ENCODE results near the gene FAT1. TPM values are rescaled to one million over a fixed set of nuclear protein-coding genes. Genes with fewer than 3 reads are reported as not detected.
"Not testable (repeated sequence)": the region's sequence is repeated elsewhere in the genome, so short reads cannot be mapped to it uniquely, and the experiment has no call there.

Gene FAT1, protein sequence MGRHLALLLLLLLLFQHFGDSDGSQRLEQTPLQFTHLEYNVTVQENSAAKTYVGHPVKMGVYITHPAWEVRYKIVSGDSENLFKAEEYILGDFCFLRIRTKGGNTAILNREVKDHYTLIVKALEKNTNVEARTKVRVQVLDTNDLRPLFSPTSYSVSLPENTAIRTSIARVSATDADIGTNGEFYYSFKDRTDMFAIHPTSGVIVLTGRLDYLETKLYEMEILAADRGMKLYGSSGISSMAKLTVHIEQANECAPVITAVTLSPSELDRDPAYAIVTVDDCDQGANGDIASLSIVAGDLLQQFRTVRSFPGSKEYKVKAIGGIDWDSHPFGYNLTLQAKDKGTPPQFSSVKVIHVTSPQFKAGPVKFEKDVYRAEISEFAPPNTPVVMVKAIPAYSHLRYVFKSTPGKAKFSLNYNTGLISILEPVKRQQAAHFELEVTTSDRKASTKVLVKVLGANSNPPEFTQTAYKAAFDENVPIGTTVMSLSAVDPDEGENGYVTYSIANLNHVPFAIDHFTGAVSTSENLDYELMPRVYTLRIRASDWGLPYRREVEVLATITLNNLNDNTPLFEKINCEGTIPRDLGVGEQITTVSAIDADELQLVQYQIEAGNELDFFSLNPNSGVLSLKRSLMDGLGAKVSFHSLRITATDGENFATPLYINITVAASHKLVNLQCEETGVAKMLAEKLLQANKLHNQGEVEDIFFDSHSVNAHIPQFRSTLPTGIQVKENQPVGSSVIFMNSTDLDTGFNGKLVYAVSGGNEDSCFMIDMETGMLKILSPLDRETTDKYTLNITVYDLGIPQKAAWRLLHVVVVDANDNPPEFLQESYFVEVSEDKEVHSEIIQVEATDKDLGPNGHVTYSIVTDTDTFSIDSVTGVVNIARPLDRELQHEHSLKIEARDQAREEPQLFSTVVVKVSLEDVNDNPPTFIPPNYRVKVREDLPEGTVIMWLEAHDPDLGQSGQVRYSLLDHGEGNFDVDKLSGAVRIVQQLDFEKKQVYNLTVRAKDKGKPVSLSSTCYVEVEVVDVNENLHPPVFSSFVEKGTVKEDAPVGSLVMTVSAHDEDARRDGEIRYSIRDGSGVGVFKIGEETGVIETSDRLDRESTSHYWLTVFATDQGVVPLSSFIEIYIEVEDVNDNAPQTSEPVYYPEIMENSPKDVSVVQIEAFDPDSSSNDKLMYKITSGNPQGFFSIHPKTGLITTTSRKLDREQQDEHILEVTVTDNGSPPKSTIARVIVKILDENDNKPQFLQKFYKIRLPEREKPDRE (N-terminal part only)
- polyA plus RNA-seq (2013, experiment 1 of 2; ENCODE audit: insufficient read length), result 131 TPM
- polyA plus RNA-seq (2013, experiment 2 of 2; ENCODE audit: insufficient read length), result 124 TPM

DNA sequence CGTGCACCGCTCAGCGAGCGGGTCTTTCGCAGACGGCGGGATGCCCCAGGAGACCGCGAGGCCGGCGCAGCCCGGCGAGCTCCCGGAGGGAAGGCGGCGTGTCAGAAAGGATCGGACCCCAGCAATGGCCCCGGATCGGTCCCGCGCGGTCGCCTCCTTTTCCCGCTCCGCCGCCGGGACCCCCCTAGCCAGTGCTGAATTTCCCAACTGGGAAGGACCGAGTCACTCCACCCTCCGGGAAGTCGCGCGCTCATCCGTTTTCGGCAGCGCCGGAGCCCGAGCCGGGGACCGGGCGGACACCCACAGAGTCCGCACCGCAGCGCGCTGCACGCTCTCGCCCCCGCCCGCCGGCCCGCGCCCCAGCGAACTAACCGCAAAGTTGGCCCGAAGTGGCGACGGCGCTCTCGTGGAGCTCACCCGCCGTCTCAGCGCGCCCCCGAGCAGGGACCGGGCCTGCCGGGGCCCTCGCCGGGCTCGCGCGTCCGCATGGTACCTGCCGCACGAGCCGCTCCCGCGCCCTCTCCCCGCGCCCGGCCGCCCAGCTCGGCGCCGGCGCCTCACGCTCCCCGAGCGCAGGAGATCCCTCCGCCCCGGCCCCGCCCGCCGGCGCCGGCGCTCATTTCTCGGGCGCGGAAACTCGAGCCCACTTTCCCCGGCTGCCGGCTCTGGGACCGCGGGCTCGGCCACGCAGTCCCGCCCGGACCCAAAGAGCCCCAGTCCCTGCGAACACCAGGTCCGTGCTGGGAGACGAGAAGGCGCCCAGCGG, at the start of gene FAT1:
Gene FAT1, minus strand, starts transcription at position 565 of the 766 bp plus-strand sequence. CDS start 14,029 bp downstream, outside the sequence.
- DNase-seq, result peak; percentile 88

DNA sequence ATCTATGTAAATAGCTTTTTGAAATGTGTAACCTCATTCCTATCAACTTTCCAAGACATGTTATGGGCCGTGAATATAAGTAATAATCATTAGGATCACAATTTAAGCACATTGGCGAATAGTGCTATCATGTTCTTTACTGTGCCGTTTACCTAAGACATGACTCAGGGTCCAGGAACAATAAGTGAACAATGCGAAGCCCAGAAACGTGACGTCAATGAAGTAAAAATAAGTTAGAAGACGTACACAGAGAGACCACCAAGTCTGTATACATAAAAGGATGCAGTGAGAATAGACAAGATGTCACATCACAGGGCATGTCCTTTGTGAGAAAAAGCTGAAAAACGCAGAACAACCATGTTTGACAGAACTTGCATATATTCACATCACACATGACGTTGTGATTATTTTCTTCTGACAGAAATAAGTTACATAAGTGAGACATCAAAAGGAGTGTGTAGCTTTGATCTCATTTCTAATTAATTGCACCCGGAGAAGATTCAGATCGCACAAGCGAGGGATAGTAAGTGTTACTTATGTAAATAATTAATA, 49.4 kb upstream of the FAT1 start:
- DNase-seq, result peak; percentile 27

DNA sequence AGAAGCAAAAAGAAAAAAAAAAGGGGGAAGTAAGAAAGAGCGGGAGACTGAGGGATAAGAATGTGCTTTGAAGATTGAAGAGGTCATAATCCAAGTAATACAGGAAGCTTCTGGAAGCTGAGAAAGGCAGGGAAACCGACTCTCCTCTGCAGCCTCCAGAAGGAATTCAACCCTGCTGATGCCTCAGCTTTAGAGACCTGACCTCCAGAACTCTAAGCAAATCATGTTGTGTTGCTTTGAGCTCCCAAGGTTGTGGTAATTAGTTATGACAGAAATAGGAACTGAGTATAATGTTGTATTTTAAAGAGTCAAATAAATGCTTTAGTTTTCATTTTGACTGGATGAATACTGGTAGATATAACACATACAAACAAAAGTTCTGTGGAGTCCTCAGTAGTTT, 48.0 kb upstream of the FAT1 start:
- DNase-seq, result peak; percentile 30

DNA sequence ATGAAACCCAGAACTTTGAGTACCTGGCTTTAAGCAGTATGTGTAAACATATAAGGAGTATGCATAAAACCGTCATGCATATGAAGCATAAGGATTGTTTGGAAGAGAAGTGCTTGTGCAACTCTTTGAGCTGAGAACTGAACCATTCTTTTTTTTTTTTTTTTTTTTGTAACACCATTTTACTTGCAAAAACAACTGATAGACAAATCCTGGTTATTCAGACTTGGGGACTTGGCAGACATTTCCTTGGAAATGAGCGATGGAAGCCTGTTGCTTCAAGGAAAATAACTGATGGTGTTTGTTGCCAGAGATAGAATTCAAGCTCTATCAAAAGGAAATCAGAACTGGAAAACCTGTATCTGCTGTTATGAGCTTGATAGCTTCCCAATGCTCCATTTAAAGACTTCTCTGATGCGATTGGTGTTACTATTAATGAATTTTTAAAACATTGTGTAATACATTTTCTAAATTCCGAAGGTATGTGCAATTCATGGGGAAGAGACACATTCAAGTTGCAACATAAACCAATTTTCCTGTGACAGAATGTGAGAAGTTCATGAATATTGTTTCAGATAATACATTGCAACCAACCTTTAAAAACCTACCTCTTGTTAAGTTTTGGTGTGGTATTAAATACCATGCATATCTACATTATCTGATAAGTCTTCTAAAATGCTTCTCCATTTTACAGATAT, 47.0 kb upstream of the FAT1 start:
- peak; percentile 82 for DNase-seq

DNA sequence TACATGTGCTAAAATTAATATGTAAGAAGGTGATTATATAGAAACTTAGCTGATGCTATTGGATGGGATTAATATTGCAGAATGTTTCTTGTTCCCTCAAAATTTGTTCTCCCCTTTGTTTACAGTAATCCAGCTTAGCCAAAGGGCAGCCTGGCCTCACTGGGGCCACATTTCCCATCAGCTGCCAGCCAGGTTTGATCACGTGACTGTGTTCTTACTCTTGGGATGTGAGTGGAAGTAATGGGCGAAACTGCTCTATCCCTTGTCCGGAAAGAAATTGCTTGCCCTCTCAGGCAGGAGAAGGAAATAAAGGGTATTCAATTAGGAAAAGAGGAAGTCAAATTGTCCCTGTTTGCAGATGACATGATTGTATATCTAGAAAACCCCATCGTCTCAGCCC, 44.1 kb upstream of the FAT1 start:
- DNase-seq, result no peak

DNA sequence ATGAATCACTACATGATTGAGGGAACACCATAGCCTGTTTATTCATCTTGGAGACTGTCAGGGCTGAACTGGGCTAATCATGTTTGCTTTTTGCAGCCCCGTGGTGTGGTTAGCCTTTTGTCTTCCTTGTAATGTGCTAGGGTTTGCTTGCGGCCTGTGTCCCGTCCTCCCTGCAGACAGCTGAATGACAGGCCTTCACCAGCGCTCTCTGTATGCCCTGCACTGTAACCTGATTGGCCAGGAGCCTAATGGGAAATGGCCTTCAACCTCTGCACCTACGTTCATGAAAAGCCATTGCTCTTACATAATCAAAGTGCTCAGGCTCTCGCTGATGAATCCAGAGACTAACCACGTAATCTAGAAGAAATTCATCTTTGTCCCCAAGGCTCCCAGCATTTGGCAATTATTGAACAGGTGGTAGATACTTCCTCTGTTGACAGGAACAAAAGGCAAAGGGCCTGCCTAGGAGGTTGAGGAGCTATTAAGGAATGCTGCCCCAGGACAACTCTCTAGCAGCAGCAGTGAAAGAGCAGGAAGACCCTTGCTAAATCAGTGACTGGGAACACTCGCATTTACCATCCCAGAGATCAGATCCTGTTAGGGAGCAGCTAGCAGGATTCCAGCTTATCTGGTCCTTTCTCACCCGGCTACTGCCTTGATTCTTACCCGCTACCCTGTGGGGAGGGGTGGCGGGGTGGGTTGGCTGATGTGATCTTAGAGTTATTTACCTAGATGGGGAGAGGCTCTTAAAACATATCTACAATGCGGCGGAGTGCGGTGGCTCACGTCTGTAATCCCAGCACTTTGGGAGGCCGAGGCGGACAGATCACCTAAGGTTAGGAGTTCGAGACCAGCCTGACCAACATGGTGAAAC, 42.3 kb upstream of the FAT1 start:
- no peak for DNase-seq

DNA sequence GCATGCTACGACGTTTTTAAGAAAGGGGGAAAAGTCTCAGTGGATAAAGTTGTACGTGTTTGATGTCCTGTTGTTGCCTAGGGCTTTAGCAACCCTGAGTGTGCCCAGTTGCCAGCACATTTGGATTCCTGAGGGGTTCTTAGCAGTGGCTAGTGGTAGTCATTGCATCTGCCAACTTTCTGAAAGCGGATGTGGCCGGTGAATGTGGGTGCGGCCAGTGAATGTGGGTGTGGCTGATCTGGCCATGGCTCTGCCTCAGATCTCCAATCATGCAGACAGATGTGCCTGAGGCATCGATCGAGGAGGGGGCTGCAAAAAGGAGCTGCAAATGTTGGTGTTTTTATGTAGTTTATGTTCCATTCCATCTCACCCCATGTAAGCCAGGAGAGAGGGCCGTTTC, 41.5 kb upstream of the FAT1 start:
- no peak for DNase-seq

DNA sequence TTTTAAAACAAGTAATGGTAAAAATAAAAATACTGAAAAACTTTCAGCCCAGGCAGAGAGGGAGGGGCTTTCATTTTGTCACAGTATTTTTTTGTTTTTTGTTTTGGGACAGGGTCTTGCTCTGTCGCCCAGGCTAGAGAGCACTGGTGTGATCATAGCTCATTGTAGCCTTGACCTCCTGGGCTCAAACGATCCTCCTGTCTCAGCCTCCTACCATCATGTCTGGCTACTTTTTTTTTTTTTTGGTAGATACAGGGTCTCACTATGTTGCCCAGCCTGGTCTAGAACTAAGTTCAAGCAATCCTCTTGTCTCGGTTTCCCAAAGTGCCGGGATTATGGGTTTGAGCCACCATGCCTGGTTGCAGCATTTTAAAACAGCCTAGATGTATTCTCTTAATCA, 40.8 kb upstream of the FAT1 start:
- DNase-seq, result no peak

DNA sequence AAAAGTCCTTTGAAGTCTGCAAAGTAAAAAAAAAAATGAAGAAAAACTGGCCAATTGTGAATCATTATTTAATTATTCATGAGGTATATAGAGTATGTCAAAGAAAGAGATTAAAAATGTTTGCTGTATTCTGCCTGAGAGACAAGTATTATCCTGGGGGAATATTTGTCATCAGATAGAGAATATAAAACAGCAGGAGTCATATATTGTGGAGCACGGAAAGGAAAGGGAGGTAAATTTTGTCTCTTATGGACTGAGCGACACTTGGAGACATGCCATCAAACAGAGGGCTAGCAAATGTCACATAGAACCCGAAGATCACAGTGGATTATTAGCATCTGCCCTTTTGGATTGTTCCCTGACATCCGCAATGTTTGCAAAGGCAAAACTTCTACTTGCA, 39.2 kb upstream of the FAT1 start:
- DNase-seq, result no peak

DNA sequence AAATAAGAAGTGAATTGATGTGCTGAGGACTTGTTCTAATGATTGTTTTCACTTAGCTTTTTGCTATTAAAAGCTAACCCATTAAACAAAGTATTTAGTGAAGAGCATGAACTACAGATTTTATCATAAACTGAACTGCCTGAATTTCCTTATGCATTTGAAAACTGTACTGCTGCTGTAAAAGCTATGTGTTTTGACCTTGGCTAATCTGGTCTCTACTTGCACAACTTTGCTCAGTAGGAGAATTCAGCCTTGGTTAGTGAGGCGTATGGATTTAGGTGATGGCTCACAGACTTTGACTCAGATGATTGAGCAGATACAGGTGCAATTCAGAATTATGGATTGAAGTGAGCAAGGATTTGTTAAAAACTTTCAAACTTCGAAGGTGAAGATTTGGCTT, 38.7 kb upstream of the FAT1 start:
- no peak for DNase-seq

DNA sequence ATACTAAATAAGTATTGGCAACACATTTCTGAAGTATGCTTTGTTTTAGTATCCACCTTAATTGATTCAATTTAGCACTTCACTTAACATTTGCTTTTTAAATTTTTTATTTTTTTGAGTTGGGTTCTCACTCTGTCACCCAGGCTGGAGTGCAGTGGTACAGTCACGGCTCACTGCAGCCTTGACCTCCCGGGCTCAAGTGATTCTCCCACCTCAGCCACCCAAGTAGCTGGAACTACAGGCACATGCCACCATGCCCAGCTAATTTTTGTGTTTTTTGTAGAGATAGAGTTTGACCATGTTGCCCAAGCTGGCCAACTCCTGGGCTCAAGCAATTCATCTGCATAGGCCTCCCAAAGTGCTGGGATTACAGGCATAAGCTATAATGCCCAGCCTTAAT, 38.3 kb upstream of the FAT1 start:
- not testable (repeated sequence) for DNase-seq

DNA sequence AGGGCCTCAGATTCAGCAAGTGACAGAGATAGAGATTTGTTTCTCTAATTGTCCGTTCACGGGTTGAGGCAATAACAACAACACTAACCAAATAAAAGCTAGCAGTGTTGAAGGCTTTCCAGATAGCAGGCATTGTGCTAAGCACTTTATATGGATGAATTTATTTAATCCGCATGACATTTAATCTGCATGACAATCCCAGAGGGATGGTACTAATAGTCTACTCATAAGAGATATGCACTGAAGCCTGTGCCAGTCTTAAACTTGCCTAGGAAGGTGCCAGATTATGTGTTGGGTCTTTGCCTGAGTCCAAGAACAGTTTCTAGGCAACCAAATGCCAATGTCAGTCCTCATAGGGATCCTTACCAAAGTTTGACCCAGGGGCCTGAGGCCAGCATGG, 37.7 kb upstream of the FAT1 start:
- DNase-seq, result no peak

DNA sequence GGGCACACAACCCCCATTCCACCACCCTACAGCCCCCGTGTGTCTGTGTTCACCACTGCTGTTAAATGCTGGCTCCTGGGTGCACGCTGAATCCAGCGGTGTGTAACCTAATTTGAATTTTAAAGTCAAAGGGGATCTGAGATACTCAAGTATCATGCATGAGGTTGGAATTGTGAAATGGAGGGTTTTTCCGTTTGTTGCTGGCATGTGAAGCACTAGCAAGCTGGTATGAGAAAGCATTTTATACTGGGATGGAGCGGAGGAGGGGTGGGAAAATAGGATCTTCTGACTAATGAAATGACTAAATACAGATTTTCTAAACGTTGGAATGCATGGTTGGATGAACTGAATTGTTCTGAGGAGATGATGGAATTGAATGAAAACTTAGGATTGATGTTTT, 36.9 kb upstream of the FAT1 start:
- DNase-seq, result peak; percentile 85

DNA sequence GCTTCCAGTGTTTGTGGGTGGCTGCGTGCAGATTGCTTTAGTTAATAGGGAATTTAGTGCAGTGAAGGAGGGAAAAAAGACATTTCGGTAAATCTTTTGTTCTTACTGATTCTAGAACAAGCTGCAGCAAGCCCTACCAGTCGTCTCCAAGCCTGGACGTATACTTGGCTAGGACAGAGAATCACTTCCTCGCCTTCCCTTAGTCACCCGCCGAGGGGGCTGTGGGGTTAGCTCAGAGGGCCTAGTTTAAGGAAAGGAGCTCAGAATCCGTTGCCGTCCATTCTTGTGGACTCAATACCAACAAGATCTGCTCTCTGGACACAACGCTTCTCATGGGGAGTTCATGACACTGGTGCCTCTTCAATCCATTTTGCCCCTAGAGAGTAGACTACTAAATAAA, 36.3 kb upstream of the FAT1 start:
- no peak for DNase-seq

DNA sequence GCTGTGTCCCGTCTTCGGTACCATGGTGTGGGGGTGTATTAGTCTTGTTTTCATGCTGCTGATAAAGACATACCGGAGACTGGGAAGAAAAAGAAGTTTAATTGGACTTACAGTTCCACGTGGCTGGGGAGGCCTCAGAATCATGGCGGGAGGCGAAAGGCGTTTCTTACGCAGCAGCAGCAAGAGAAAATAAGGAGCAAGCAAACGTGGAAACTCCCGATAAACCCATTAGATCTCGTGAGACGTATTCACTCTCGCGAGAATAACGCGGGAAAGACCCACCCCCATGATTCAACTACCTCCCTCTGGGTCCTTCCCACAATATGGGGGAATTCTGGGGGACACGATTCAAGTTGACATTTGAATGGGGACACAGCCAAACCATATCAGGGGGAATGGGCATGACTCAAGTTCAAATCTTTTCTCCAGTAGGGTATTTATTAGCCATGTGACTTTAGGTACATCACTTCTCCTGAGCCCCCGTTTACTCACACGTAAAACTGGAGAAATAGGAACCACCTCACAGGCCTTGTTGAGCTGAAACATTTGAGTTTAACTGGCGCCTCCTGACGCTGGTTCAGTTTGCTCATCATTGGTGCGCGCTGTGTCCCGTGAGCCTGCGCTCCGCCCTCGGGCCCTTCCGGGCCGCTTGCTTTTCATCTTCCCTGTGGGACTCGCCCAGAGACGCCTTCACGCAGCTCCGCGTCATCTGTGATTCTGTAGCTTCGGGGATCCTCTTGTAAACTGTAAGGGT, 35.5 kb upstream of the FAT1 start:
- no peak for DNase-seq

DNA sequence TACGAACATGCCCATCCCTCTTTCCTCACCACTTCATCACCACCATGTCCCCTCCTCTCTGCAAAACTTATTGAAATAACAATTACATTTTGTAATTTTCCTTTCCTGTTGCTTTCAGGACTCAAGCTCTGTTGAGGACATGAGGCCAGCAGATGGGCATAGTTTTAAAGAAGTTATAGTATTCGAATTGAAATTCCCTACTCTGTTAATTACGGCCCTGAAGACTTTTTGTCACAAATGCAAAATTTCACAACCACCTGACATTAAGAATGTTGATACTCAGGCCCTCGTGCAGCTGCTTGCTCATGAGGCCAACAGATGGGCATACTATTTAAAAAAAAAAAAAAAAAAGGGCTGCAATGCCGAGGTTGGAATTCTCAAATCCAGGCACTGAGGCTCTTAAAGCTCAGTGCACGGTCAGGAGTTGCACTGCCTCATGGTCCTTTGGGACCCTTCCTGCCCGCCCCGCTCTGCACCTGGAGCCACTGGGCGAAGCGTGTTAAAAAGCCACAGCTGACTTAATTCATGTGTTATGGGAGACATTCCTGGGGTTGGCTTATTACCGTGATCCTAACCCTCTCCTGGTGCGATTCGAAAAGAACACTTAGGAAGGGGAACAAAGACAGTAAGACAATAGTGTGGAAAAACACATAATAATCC, 34.2 kb upstream of the FAT1 start:
- peak; percentile 43 for DNase-seq

DNA sequence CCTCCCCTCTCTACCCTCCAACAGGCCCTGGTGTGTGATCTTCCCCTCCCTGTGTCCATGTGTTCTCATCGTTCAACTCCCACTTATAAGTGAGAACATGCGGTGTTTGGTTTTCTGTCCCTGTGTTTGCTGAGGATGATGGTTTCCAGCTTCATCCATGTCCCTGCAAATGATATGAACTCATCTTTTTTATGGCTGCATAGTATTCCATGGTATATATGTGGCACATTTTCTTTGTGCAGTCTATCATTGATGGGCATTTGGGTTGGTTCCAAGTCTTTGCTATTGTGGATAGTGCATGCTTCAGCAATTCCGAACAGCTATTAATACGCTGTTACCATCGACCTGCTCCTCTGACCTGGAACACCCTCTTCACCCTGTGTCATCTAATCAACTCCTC, 32.9 kb upstream of the FAT1 start:
- DNase-seq, result not testable (repeated sequence)

Measured in fibroblast of skin of abdomen (primary cell).